HG02571 (cell line): ENCODE measurements around the gene CDHR4.
"Not testable (repeated sequence)": the region's sequence is repeated elsewhere in the genome, so short reads cannot be mapped to it uniquely, and the experiment has no call there.

Experiments
- ATAC-seq: cut with Tn5 transposase; IDR thresholded peaks from one replicate; pipeline ENCODE4 v1.9.1; 2021; ENCODE audit warnings: mild to moderate bottlenecking, moderate library complexity; ENCODE audit not compliant: unreplicated experiment

CDHR4 gene, protein sequence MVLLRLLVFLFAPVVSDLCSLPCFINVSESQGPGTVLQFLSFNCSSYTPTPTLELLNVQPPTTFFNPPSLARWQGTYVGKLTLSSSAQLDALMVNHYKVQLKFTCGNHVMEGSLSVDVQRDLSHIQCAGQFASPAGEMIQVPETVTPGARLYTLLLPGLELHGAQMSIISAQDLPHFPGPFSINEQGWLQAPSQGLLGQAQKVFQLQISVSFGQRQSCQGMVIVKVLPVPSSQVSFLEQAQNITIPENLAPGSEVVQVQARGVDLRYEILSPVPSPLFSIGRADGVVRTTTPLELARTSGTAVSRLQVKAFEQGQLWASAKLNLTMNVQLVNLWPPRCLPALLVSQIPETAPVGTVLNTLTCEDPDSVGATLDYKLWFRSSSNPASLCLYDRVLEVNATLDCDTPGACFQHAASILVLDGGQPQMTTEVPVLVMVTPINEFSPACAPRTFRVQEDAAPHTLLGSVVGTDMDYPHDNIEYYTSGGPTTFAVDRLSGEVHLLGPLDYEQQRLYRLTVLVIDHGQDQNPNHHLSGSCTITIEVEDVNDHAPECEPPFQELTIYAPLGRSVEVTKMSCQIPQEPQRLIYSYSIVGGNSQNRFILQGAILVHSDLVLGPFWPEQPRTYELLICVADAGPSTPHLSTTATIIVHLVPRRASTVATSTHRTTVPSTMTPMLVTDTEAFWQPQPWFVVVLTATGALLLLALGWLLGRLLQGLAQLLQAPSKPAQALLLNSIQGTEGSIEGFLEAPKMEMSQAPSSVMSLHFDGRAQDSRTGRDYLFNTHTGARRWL

GRCh38 chr3:49799761-49800160 is at the start of gene CDHR4:
CDHR4 (minus strand) TSS chr3:49799873; CDS start chr3:49799812, 61 bp downstream.
- no peak for ATAC-seq

DNA sequence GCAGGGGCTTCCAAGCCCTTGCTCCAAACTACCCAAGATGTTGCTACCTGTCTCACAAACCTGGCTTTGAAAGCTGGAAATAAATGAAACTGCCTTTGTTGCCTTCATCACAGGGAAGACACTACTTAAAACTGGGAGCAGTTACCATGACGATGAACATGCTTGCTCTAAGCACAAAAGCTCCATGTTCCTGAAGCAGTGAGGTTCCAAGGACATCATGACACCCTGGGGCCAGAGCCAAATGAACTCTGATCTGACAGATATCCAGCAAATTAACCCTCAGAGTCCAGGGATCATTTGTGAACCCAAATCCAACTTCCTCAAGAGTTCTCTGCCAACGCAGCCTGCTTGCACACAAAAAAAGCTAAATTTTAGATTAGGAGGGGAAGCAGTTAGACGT is 46.0 kb upstream of the CDHR4 start:
- no peak for ATAC-seq

GRCh38 chr3:49844464-49845183 is 45.0 kb upstream of the CDHR4 start:
- no peak for ATAC-seq

- no peak for ATAC-seq
These were observed 43.3 kb upstream of the CDHR4 start for GRCh38 chr3:49842843-49843517.

GRCh38 chr3:49841806-49842205 is 42.1 kb upstream of the CDHR4 start:
- no peak for ATAC-seq

DNA sequence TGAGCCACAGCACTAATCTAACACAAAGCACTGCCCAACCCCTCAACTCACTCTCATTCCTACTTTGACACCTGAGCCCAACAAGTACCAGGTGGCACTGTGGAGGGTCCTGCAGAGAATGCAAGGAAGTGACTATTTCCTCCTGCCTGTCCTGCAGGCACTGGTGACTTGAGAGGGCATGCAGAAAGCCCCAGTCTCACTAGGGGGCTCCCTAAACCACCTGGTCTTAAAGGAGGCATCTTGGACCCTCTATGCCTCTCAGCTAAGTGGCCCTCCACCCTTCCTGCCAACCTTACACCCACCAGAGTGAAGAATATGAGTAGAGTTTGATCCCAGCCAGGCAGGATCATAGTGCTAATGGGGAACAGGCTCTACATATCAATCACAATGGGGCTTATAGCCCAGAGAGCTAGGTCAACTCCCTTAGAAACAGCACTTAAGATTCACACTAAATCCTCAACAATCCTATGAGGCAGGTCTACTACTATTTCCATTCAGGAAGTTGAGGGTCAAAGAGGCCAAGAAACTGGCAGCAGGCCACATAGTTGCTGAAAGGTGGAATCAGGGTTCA is 41.5 kb upstream of the CDHR4 start:
- no peak for ATAC-seq

- no peak for ATAC-seq
These were observed 40.7 kb upstream of the CDHR4 start for GRCh38 chr3:49840388-49840787.

DNA sequence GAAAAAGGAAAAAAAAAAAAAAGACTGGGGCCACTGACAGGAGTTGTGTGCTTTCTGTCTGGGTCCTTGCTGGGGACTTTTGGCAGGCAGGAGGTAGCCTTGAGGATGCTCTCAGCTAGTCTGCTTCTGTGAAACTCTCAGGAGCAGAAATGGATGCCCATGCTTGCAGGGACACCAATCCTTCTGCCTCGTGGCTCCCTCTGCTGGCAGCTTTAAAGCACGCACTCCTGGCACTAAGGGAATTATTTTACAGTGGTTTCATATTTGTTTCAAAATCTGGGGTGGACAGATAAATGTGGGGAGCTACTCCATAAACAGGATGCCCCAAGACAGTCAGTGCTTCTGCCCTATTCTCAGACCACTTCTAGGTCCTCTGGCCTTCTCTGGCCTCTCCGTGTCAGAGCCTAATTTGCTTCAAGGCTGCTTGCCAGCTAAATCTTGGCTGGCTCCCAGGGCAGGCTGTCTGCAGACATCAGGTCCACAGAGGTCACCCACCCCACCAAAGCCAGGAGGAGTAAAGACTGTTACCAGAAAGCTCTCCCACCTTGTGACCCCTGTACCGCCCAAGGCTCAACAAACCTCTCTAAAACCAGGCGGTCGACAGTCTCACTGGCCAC is 39.6 kb upstream of the CDHR4 start:
- no peak for ATAC-seq

GRCh38 chr3:49831341-49831740 is 31.7 kb upstream of the CDHR4 start:
- ATAC-seq = no peak

- ATAC-seq = no peak
These were observed 26.3 kb upstream of the CDHR4 start for GRCh38 chr3:49826016-49826415.

- not testable (repeated sequence) for ATAC-seq
These were observed 23.5 kb upstream of the CDHR4 start for GRCh38 chr3:49823131-49823530.

DNA sequence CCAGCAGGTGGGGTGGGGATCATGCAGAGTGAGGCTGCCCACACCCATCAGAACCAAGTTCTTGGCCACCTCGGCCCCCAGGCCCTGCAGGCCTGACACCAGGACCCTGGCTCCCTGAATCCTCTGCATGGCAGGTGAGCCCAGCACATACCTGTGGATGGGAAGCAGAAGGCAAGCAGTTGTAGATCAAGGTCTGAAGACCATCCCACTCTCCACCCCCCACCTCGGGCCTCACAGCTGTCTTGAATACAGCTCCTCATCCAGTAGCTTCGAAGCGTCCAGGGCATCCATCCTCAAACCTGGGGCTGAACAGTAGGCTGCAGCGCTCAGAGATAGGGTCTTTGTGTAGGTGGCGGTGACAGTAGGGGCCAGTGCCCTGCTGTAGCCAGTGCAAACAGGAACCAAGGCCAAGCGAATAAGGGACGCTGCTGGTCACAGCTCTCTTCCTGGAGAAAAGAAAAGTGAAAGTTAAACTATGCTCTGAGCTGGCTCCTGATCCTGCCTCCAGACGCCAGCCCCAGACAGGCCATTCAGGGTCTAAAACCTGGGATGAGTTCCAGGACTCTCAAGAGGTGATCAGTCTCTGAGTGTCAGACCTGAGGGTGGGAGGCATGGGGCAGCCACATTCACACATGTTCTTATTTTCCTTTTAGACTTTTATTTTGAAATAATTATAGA is 14.0 kb upstream of the CDHR4 start, which contains the start of gene UBA7:
TSS of gene UBA7 (minus strand) at position 457 of the 678 bp plus-strand sequence. CDS start at position 291, 166 bp downstream.
- ATAC-seq = no peak

GRCh38 chr3:49812916-49813496 is 13.3 kb upstream of the CDHR4 start:
- ATAC-seq = no peak

- ATAC-seq = no peak
These were observed 7.9 kb upstream of the CDHR4 start for GRCh38 chr3:49807431-49808114.

DNA sequence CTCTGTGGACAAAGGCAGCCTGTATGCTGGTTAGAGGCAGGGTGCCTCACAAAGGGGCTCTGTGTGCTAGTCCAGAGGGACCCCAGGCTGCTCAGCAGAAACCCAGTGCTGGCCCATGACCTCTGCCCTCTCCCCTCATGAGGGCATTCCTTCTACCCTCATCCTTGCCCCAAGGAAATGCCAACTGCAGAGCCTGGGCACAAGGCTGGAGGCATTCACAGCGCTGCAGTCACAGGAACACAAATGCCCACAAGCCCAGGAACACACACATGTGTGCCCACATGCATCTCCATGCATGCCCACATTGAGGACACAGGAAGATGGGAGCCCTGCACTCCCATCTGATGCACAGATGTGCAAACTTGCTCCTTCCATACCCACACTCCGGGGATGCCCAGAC is 7.2 kb upstream of the CDHR4 start:
- ATAC-seq = no peak

DNA sequence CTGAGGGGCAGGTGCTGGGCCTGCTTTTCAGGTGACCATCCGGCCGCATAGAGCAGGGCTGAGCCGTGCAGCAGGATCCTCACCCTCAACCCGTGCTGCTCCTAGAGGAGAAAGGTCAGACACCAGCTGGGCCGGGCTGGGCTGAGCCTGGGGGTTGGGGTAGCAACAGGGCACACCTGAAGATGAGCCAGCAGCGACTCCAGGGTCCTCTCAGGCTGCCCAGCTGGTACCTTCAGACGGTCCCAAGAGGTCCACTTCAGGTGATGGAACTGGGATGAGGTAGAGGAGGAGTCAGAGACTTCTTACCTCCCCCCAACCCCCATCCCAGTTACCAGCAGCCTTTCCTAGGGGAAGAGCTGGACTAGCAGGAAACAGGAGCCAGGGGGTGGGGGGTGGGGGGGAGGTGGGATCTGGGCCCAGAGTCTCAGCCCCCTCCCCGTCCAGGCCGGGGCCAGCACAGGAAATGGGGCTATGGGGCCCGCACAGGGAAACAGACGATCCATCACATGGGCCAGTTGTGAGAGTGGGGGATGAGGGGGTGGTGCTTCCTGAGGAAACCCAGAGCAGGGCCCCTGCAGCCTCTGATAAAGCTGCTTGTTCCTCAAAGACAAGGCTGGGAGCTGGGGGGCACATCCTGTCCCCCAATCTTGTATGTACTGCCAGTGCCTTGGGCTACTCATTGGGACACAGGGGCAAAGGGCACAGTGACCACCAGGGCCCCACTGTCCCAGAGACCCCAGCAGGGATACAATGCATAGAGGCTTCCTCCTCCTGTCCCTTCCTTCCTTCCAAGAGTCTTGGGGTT is 6.4 kb upstream of the CDHR4 start:
- ATAC-seq = no peak

GRCh38 chr3:49805367-49805782 is 5.7 kb upstream of the CDHR4 start:
- ATAC-seq = no peak
